HG02798 (cell line): Measurements from ENCODE around the gene CLP1.
A peak's percentile ranks its signal among the peaks of the same experiment; 100 is the strongest.

Experiments
- ATAC-seq: cut with Tn5 transposase; IDR thresholded peaks from one replicate; pipeline ENCODE4 v1.9.1; 2021; ENCODE audit warnings: mild to moderate bottlenecking; ENCODE audit not compliant: unreplicated experiment, poor library complexity

Gene CLP1

DNA sequence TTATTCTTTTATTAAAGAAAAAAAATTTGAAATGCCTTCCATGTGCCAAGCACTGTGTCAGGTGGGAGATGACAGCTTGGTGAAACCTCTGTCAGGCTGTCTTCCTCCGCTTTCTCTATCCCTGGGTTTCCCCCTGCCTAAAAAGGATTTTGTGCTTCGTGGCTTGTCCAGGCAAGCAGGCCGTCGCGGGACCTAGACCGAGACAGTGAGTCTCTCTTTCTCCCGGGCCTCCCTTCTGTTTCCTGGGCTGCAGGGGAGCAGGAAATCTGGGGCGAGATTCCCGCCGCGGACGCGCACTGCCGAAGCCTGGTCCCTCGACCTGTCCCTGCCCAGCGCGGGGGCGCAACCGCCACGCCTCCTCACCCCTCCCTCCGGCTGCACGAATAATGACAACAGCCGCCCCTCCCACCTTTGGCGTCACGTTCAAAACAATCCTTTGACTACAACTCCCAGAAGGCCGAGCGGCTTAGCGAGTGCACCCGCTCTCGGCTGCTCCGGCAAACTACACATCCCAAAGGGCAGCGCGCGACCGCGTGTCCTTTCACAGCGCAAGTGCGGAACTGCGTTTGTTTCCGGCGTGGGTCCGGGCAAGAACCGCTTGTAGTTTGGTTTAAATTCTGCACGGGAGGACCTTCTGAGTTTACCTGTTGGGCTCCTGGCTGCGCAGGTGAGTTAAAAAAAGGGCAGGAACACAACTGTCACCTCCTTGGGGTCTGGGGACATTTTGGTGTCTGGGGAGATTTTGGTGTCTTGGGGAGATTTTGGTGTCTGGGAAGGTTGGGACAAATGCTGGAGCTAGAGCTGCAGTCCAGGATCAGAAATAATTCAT is at the start of gene CLP1:
CLP1 (plus strand) TSS at position 569 of the 829 bp plus-strand sequence. CDS start 1,715 bp downstream, outside the sequence.
- ATAC-seq = peak; percentile 99

DNA sequence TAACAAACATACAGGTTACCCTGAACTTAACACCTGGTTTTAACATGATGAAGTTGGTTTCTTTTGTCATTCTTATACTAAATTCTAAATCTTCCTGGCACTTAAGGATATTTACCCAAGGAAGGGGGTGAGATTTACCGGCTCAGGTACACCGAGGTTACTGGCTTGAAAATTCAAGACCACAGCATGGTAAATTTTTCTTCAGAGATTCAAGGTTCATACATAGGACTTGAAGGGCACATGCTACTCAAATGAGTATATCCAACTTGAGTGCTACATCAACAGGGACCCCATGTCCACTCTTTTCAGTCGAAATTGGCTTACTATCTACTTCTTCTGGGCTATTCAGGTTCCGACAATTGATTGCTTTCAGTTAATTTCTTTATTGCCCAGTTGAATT is 47.4 kb upstream of the CLP1 start:
- ATAC-seq = no peak

DNA sequence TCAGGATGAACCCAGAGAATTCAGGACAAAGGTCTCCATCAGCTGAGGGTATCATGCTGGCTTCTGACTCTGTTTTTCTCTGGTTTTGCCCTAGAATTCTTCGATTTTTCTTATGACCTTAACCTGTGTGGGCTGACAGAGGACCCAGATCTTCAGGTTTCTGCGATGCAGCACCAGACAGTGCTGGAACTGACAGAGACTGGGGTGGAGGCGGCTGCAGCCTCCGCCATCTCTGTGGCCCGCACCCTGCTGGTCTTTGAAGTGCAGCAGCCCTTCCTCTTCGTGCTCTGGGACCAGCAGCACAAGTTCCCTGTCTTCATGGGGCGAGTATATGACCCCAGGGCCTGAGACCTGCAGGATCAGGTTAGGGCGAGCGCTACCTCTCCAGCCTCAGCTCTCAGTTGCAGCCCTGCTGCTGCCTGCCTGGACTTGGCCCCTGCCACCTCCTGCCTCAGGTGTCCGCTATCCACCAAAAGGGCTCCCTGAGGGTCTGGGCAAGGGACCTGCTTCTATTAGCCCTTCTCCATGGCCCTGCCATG is 43.3 kb upstream of the CLP1 start:
- ATAC-seq = no peak

GRCh38 chr11:57615308-57615707 is 42.3 kb upstream of the CLP1 start:
- no peak for ATAC-seq

- ATAC-seq = no peak
Measured at GRCh38 chr11:57616595-57616994, 41.0 kb upstream of the CLP1 start.

DNA sequence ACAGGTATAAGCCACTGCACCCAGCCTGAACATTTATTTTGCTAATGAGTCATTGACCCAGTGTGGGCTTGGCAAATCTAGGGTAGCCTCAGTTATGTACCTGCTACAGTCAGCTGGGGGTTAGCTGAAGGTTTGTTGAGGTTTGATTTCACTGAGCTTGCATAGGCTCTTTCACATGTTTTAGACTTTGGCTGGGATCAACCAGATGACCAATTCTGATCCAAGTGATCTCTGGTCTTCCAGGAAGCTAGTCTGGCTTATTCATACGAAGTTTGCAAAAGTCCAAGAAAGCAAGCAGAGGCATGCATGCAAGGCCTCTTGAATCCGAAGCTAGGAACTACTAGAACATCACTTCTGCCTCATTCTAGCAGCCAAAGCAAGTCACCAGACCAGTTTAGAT is 39.1 kb upstream of the CLP1 start:
- no peak for ATAC-seq

GRCh38 chr11:57619331-57619730 is 38.2 kb upstream of the CLP1 start:
- no peak for ATAC-seq

DNA sequence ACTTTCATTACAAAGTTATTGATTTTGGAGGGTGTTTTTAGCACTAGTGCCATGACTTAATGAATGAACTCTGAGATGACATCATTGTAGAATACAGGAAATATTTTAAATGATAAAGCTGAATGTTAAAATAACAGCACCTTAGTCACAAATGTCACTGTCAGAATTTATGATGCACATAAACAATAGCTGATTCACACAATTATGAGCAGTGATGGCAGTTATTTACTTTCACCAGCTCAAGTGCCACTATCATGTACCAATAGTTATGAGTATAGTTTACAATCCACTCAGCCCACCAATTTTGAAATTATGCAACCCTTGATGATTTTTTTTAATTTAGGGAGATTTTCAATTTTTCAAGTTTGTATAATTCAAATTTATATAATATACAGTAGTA is 37.1 kb upstream of the CLP1 start:
- ATAC-seq = no peak

- no peak for ATAC-seq
Measured at GRCh38 chr11:57622263-57622662, 35.3 kb upstream of the CLP1 start.

DNA sequence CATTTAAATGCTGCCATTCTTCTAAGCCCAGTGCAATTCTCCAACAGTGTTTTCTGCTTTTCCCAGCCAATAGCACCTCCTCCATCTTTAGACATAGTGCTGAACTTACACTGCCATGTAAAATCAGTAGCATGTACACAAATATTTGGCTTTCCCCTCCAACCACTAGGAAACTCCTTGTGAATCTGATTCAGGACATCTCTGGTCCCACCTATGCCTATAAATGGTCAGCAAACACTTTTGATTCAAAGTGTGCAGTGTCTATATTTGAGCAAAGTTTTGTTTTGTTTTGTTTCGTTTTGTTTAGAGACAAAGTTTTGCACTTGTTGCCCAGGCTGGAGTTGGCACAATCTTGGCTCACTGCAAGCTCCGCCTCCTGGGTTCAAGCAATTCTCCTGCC is 32.7 kb upstream of the CLP1 start:
- no peak for ATAC-seq

GRCh38 chr11:57626895-57627294 is 30.7 kb upstream of the CLP1 start:
- ATAC-seq = no peak

DNA sequence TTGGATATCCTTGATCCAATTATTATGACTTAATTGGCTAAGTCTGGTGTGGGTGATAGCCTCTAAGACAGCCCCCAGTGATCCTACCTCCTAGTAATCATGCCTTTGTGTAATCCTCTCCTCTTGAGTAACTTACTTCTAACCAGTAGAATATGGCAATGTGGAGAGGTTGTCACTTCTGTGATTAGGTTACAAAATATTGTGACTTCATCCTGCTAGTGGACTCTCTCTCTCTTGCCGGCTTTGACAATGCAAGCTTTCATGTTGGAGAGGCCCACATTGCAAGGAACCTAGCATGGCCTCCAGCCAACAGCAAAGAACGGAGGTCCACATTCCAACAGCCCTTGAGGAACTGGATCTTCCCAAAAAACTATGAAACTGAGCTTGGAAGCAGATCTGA is 27.4 kb upstream of the CLP1 start:
- ATAC-seq = no peak

GRCh38 chr11:57632116-57632515 is 25.4 kb upstream of the CLP1 start:
- ATAC-seq = no peak

- ATAC-seq = no peak
Measured at GRCh38 chr11:57633394-57634070, 24.0 kb upstream of the CLP1 start.

- ATAC-seq = no peak
Measured at GRCh38 chr11:57634311-57634710, 23.3 kb upstream of the CLP1 start.

- ATAC-seq = no peak
Measured at GRCh38 chr11:57635246-57635645, 22.3 kb upstream of the CLP1 start.

- ATAC-seq = no peak
Measured at GRCh38 chr11:57637626-57638004, 19.9 kb upstream of the CLP1 start.

GRCh38 chr11:57638005-57638781 is 19.4 kb upstream of the CLP1 start:
- ATAC-seq = no peak

DNA sequence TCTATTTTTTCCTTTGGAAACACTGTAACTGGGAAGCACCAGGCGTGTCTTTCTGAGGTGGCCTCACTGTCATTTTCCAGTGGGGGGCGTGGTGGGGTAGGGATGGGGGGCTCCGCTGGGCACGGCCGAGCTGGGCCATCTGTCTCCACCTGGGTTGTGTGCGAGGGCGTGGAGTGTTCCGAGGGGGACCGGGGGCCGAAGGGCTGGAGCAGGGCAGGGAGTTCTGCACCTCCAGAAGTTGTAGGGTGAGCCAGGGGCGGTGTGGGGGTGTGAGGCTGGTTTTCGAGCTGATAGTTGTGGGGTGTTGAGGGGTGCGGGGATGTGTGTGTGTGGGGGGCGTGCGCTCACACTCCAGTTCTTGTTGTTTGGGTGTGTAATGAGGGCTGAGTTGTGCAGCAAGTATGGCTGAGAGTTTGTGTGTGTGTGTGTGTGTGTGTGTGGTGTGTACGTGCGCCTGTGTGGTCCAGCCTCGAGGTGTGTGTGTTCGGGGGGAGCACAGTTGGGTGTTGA is 18.7 kb upstream of the CLP1 start:
- no peak for ATAC-seq

- no peak for ATAC-seq
Measured at GRCh38 chr11:57639321-57640067, 18.1 kb upstream of the CLP1 start.
